GM10248 (cell line): Measurements from ENCODE around the gene ARHGEF17.
A peak's percentile ranks its signal among the peaks of the same experiment; 100 is the strongest.

Experiments
- CTCF ChIA-PET: fragments of 300-600 bp; sonication (Branson Sonifier 250); formaldehyde crosslinking; extraction: SDS; loops from one replicate; lab custom pipeline; 2021; ENCODE audit warnings: antibody characterized with exemption; lab: Yijun Ruan, JAX
- POLR2A ChIA-PET: fragments of 350-650 bp; sonication (Branson Sonifier 250); formaldehyde crosslinking; extraction: SDS; loops from one replicate; lab custom pipeline; 2020; ENCODE audit warnings: antibody characterized with exemption; lab: Yijun Ruan, JAX
- DNase-seq: peaks from one replicate; pipeline ENCODE4 v3.0.0; 2012; ENCODE audit errors: extremely low spot score
- TF ChIP-seq, protein P1 (sequence below): IDR thresholded peaks from 2 replicates; pipeline ENCODE4 v1.5.1; 2012; ENCODE audit warnings: mild to moderate bottlenecking, low read depth; ENCODE audit errors: extremely low read depth, missing control alignments, control extremely low read depth

Gene ARHGEF17

DNA sequence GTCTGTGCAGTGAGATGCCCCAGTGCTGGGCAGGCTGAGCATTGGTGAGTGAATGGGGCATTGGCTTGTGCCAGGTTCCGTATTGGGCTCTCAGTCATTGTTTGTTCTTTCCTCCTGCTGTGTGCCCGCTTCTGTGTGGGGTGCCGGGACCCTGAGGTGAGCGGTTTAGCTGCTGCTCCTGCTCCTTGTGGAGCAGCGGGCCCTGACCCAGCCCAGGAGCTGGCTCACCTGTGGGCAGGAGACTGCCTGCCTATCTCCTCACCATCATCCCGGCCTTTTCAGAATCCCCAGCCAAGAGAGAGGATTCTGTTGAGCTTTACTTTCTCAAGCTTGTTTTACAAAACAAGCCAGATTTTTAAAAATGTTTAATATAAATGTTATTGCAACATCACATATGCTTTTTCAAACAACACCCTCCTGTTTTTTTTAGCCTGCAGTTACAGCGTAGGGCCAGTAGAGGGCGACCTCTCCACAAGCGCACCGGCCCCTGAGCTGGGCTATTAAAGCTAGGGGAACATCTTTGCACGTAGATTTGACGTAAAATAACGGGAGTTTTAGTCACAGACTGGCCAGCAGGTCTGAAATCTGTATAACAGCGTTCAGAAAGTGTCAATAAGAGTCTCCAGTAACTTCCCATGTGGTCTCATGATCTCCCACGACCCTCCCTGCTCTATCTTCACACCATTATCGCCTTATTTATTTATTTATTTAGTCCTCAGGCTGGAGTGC lies 43.0 kb downstream of the ARHGEF17 start:
- ChIA-PET CTCF (interaction anchor here (0.6 to 10.0 kb wide), 60 partner anchors 10 to 580 kb away, joined by 3 to 209 read pairs (median 6); no protein-coding TSS in a partner anchor), POLR2A (interaction anchor here (1.0 kb wide), 1 partner anchor 43 kb away, joined by 4 read pairs; no protein-coding TSS in a partner anchor)
- peak; percentile 85 for DNase-seq
- TF ChIP-seq, protein P1, sequence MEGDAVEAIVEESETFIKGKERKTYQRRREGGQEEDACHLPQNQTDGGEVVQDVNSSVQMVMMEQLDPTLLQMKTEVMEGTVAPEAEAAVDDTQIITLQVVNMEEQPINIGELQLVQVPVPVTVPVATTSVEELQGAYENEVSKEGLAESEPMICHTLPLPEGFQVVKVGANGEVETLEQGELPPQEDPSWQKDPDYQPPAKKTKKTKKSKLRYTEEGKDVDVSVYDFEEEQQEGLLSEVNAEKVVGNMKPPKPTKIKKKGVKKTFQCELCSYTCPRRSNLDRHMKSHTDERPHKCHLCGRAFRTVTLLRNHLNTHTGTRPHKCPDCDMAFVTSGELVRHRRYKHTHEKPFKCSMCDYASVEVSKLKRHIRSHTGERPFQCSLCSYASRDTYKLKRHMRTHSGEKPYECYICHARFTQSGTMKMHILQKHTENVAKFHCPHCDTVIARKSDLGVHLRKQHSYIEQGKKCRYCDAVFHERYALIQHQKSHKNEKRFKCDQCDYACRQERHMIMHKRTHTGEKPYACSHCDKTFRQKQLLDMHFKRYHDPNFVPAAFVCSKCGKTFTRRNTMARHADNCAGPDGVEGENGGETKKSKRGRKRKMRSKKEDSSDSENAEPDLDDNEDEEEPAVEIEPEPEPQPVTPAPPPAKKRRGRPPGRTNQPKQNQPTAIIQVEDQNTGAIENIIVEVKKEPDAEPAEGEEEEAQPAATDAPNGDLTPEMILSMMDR = peak; percentile 94

DNA sequence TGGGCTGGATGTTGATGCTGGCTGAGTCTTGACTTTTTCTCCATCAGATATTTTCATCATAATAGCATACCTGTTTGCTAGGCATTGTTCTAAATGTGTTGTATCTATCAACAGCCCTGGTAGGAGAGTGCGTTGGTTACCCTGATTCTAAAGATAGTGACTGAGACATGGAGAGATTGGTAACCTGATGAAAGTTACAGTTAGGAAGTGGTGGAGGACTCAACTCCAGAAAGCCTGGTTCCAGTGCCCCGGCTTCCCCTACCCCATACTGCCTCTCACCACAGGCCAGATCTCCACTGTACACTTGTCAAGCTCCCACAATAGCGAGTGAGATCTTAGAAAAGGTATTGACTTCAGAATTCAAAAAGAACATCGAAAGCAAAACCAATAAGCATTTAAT lies 45.3 kb downstream of the ARHGEF17 start:
- ChIA-PET CTCF (interaction anchor here (6.6 to 10.0 kb wide), 3 partner anchors 13 to 40 kb away, joined by 106 to 209 read pairs (median 112); no protein-coding TSS in a partner anchor), POLR2A (no interaction called here)
- TF ChIP-seq, protein P1 = no peak
- no peak for DNase-seq

DNA sequence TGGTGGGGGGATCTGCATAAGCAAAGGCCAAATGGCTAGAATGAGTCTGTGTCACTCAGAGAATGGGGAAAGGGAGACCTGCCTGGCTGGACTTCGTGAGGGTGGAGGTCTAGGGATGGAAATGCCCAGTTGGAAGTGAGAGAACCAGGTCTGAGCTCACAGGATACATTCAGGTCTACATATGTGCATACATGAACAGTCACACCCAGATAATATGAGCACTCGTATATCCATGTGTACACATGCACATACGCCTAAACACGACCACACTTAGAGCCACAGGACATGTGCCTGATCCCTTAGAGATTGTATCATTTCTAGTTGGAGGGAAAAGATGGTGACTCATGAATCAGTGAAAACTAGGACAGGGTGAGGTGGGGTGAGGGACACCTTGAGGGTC lies 47.0 kb downstream of the ARHGEF17 start:
- ChIA-PET CTCF (interaction anchor here (0.8 to 10.0 kb wide), 5 partner anchors 16 to 335 kb away, joined by 3 to 112 read pairs (median 16); no protein-coding TSS in a partner anchor), POLR2A (no interaction called here)

DNA sequence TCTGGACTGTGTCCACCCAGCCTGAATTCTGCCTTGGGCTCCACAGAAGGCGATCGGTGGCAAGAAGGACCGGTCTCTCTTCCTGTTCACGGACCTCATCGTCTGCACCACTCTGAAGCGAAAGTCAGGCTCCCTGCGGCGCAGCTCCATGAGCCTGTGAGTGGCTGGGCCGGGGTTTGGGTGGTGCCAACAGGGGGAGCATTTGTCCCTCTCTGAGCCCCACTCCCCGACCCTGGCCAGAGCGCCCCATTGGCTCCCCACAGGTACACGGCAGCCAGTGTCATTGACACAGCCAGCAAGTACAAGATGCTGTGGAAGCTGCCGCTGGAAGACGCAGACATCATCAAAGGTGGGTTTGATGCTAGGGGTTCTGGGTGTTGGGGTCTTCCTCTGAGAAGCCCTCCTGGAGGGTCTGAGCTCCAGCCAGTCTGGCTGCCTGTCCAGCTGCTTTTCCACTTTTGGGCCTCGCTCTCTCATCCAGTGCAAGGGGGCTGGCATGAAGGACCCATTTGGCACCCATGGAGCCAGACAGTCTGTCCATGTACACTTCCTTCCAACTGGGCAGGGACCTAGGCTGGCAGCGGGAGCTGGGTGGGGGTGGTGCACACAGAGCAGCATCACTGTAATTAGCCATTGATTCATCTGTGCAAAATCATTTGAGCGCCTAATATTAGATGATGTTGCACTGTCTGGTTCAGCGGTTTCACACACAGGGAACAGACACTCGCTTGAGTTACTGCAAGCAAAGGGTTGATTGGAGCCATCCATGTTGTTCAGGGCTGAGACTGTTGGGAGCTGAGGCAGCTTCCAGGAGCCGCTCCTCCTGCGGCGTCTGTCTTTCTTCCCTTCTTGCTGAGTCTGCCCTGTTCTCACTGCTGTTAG lies 49.1 kb downstream of the ARHGEF17 start:
- TF ChIP-seq, protein P1 = no peak
- POLR2A ChIA-PET = no interaction called here
- CTCF ChIA-PET = interaction anchor here (1.1 to 4.6 kb wide), 7 partner anchors 10 to 303 kb away, joined by 3 to 17 read pairs (median 6); no protein-coding TSS in a partner anchor

More for the DNA sequence above, 47.0 kb downstream of the ARHGEF17 start:
- no peak for DNase-seq
- TF ChIP-seq, protein P1 = no peak

DNA sequence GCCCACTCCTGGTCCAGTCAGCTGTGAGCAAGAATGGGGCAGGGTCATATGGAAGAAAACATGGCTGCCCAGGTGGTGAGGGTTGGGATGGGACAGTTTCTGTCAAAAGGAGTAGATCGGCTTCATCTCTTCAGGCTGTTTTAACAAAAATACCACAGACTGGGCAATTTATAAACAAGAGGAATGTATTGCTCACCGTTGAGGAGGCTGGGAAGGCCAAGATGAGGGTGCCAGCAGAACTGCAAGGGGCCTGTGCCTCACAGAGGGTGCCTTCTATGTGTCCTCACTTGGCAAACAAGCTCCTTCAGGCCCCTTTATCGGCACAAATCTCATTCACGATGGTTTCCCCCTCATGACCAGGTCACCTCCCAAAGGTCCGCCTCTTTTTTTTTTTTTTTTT lies 50.0 kb downstream of the ARHGEF17 start:
- POLR2A ChIA-PET = no interaction called here
- TF ChIP-seq, protein P1 = no peak

More for the DNA sequence above, 49.1 kb downstream of the ARHGEF17 start:
- DNase-seq = no peak

DNA sequence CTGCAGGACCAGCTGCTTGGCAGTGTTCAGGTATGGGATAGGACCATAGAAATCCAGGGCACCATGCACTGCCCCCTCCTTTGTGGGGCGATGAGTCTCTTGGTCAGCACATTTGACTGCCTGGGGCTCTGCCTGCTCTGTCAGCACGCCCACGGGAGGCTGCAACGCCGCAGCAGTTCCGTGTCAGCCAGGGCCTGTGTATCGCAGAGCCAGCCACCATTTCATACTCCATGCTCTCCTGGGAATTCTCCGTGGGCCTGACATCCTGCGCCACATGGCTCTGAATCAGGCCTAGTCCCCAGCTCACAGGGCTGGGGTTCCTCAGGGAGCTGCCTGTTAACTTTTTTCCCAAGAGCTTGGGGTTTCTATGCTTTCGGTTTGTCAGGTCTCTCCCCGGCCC lies 51.3 kb downstream of the ARHGEF17 start:
- POLR2A ChIA-PET = no interaction called here
- no peak for DNase-seq
- TF ChIP-seq, protein P1 = no peak
- CTCF ChIA-PET = interaction anchor here (1.0 to 18.1 kb wide), 10 partner anchors 9 to 302 kb away, joined by 3 to 209 read pairs (median 7); no protein-coding TSS in a partner anchor

More for the DNA sequence above, 50.0 kb downstream of the ARHGEF17 start:
- no peak for DNase-seq
- CTCF ChIA-PET = interaction anchor here (1.5 to 18.1 kb wide), 8 partner anchors 8 to 302 kb away, joined by 3 to 209 read pairs (median 6); no protein-coding TSS in a partner anchor
